D341Med (cell line): ENCODE measurements around the gene GLB1L.

Experiments used
- DNase-seq: peaks from one replicate; pipeline ENCODE4 v3.0.0; 2012; ENCODE audit warnings: low spot score

Gene GLB1L

DNA sequence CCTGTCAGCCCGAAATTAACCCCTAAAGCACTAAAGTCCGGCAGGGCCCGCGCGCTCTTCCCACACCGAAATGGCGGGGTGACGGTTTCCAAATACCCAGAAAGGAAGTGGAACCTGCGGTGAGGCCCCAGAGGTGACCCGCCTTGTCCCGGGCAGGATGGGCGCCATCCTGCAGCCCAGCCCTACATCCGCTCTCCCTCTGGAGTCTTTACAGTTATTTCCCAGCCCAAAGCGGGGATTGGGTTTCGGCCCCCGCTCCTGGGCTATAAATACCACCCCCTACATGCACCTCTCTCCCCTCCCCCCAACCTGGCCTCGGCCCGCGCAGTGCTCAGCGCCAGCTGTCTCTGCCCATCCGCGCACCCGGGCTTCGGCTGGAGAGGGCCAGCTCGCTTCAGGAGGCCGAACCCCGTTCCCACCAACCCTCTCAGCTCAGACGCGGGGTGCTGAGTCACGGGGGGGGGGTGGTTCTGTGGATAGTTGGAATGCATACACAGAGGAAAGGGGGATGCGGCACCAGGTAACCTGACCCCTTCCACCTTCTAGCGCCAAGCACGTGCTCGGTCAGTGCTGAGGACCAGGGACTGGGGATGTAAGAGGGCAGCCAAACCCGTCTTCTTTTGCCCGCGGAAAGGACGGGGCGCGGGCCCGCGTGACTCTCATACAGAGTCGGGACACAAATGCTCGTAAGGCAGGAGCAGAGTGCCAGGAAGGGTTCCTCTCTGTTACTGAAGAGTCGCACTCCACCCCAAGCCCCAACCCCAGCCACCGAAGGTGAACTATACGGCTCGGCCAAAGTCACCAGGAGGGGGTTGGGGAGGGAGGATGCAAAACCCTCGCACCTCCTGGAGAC is 7.9 kb upstream of the GLB1L start, which contains the start of gene TUBA4B:
TUBA4B (plus strand) TSS at position 344 of the 853 bp plus-strand sequence; CDS start at position 509, 165 bp downstream.
- DNase-seq, result peak; percentile 41

DNA sequence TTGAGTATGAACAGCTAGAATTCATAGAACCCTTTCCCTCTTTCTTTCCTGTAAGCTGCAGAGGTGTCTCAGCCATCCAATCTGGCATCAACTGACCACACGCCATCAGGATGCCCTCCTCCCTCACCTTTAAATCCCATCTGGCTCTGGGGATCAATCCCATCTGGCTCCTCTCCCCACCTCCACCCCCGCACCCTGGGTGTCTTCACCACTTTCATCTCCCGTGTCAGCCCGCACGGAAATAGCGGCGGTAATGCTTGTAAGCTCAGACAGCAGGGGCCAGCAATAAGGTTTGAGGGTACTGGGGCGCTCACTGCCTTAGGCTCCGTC is 7.3 kb upstream of the GLB1L start:
- DNase-seq, result no peak

DNA sequence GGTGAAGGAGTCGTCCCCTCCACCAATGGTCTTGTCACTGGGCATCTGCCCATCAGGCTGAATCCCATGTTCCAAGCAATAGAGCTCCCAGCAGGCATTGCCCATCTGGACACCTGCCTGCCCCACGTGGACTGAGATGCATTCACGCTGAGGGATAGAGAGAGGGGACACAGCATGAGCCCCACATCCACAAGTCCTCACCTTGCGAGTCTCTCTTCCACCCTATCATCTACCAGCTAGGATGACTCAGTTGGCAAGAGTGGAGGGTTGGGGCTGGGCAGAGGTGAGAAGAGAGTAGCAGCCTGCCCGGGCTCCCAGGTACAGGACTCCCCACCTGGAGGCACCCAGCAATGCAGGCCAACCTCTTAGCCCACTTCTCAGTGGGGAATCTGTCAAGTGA is 6.8 kb upstream of the GLB1L start:
- no peak for DNase-seq

DNA sequence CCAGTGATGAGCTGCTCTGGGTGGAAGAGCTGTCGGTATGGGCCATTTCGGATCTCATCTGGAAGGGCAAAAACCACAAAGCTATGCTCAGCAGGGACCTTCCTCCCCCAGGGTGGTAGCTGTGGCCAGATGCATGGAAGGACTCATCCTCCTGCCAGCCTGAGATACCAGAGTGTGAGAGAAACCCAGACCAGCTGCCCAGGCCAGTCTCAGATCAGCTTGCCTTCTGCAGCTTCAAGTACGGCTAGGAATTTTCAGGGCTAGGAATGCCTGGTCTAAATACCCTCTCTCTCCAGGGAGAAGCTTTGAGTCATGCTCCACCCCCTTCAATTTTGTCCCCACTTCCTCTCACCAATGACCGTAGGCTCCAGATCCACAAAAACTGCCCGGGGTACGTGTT is 6.4 kb upstream of the GLB1L start:
- DNase-seq, result no peak

DNA sequence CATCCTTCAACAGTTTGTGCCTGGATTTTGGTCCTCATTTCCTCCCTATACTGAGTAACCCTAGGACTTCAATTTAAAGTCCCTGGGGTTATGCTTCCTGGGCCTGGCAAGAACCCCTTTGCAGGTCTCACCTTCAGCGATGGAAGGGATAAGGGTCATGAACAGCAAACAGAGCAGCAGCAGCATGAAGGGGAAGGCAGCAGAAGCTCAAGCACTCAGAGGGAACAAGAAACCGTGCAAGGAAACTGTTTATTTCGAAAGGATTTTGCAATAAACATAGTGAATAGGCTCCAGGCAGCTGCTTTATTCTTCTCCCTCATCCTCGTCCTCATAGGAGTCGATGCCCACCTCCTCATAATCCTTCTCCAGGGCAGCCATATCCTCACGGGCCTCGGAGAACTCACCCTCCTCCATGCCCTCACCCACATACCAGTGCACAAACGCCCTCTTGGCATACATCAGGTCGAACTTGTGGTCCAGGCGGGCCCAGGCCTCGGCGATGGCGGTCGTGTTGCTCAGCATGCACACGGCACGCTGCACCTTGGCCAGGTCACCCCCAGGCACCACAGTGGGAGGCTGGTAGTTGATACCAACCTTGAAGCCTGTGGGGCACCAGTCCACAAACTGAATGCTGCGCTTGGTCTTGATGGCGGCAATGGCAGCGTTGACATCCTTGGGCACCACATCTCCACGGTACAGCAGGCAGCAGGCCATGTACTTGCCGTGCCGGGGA is 5.0 kb upstream of the GLB1L start:
- DNase-seq, result no peak

DNA sequence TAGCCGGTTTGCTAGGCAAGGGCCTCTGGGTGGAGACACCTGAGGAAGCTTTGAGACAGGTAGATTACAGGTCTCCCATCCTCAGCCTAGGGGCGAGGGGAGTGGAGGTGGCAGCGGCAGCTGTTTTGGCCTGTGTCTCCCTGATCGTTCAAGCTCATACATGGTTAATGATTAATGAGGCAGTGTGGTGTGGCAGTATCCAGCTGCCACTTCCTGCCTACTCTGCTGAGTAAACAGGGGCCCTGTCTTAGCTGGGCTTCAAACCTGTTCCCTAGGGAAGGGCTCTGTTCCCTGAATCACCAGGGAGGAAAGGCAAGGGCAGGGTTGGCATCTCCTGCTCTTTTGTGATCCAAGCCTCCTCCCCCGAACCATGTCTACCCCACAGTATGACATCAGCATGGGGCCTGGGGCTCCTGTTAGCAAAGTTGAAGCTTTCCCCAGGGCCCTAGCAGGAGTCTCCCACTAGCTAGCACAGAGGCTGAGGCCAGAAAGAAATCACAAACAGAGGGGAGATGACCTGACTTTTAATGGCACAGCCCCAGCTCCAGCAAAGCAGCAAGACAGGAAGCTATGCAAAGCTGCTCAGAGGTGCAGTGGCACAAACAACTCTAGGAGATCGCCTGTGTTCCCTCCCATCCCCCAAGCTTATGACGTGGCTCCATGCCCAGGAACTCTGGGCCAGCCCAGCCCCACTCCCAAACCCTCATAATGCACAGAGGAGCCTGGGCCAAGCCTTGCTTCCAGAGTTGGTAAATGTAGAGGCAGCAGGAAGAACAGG is 4.1 kb upstream of the GLB1L start:
- DNase-seq, result peak; percentile 54

DNA sequence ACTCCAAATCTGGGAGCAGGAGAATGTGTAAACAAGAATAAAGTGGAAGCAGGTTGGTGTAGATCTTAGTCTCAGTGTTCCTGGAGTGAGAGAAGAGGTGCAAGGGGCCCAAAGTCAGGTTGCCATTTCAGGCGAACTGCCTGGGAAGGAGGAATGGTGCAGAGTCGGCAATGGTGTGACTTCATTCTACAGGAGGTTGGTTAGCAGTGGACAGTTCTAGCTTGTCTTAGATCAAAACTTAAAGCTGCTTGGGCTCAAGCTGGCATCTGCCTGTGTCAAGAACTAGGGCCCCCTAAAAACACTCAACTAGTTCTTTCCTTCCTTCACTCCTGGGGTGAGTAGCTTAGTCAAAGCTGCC is 3.6 kb upstream of the GLB1L start:
- DNase-seq, result no peak

DNA sequence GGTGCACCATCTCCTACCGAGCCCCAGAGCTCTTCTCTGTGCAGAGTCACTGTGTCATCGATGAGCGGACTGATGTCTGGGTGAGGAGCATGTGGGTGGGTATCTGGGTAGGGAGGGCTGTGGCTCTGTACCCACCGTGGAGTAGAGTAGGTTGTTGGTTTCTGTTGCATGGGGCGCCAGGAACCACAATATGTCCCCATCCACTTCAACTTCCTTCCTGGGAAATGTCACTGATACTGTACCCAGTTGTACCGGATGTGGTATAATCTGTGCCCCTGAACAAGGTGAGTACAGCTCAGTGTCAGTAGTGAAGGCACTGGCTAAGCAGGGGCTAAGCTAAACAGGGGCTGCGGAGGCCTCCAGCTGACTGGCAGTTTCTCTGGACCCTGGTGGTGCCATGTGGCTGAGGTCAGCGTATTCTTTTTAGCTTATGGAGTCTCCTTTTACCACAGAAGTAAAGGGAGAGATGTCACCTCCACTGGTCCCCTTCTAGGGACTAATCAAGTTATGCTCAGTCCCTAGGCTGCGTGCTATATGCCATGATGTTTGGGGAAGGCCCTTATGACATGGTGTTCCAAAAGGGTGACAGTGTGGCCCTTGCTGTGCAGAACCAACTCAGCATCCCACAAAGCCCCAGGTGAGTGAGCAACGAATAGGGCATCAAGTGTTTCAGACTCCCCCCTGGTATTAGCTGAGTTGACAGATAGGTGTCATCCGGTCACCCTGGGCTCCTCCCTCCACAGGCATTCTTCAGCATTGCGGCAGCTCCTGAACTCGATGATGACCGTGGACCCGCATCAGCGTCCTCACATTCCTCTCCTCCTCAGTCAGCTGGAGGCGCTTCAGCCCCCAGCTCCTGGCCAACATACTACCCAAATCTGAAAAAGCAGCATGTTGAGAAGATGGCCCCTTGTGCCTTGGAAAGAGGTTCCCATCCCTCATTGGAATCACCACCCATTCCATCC is 2.7 kb upstream of the GLB1L start:
- DNase-seq, result no peak

DNA sequence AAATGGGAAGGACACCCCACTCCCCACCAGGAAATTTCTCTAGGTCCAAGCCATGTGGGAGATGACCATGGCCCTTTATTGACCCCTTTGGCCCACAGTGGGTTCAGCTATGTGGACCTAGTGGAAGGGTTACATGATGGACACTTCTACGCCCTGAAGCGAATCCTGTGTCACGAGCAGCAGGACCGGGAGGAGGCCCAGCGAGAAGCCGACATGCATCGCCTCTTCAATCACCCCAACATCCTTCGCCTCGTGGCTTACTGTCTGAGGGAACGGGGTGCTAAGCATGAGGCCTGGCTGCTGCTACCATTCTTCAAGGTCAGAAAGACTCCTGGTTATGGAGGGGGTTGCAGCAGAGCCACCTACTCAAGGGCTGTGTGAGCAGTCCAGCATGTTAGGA is 1.3 kb upstream of the GLB1L start:
- no peak for DNase-seq

DNA sequence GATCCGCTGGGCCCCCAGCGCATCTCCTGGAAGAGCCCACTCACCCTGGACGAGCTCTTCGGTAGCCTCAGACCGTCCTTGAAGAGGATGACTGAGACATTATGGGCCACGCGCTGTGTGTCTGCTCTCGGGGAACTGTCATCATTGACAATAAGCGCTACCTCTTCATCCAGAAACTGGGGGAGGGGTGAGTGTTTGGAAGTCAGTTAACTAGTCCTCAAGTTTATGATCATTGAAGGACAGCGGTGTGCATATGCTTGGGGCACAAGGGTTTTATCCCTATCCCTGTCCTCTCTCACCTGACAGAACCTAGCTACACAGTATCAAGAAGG is 621 bp upstream of the GLB1L start:
- DNase-seq, result no peak

DNA sequence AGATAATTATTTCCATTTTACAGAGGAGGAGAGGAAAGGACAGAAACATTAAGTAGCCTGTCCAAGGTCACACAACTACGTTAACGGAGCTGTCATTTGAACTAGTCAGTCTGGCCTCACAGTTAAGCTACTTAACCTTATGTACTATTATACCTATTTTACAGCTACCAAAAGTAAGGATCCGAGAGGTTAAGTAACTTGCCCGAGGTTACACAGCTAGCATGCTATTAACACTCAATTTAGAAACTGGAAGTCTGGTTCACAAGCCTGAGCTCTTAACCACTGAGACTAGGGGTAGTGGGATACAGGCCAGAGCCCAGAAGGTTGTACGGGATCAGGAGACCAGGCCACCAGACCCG is 476 bp downstream of the GLB1L start:
- no peak for DNase-seq

DNA sequence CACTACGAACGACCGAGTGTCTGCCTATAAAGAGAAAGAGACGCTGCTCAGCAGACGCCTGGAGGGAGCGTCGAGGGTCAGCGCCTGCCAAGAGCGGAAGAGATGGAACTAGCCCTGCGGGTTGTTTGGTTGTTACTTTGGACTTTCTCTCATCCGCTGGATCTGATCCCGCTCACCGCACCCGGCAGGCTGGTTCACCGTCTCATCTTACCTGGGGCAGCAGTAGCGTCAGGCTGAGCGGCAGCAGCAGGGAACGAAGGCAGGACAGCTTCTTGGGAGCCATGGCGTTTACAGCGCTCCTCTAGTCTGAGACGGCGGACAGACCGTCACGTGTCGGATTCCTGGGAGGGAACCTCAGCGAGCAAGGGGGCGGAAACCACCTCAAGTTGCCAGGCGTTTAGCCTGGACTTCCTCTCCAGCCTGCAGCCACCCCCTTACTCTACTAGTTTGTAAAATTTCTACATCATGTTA is 1.9 kb downstream of the GLB1L start:
- DNase-seq, result no peak

DNA sequence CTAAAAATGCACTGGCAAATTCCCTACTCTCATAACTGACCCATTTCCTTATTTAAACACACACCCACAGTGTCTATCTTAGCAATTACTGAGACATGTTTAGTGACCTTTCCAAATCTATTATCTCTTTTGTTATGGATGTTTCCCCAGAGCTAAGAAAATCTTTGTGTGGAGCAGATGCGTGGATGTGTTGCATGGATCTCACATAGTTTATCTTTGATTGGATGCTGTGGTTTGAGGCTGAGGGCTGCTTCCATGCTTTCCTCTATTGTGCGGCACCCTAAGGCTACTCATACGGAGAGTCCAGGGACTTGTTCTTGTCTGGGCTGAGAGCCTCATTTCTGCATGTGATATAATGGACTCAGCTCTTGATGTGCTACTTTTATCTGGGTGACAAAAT is 10.9 kb downstream of the GLB1L start:
- DNase-seq, result no peak

DNA sequence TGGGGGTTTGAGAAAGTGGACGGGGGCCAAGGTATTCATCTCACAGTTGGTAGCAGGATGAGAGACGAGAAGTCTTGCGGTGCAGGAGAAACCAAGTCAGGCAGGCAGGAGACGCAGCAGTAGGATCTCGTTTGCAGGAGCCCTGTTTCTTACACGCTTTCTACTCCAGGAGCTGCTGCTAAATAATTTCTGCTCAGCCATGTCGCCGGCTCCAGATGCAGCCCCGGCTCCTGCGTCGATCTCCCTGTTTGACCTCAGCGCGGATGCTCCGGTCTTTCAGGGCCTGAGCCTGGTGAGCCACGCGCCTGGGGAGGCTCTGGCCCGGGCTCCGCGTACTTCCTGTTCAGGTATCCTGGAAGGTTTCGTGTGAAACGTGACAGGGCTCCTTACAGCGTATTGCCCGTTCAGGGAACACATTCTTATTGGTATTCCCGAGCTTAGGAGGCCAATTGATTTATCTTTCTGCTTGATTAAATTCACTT is 15.1 kb downstream of the GLB1L start:
- peak; percentile 55 for DNase-seq

DNA sequence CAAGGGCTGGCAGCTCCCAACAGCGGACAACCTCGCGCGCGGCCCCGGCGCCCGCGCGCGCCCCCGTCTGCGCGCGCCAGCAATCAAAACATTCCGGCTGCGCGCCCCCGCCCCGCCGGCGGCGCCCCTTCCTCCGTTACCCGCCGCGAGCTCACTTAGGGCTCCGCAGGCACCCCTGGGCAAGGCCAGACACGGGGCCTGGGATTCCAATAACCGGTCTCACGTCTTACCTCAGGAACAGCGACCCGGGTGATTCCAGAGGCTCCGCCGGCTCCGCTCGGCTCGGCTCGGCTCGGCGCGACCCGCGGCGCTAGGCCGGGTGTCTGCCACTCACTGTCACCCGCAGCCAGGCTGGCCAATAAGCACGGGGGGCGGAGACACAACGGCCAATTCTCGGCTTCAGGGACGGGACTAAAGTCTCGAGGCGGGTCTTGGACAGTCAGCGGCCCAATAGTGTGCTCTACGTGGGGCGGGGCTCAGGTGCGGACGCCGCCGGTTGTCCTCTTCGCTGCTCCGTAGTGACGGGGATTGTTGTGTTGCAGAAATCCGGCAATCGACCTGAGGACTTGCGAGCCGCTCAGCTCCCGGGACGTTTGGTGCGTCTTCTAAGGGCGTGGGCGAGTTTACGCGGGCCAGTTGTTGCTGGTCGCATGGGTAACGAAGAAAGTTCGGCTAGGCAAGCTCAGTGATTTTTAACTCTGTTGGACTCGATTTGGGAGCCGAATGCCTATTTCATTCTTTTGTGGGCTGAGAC is 15.8 kb downstream of the GLB1L start, which contains the start of the genes ANKZF1 and ATG9A:
ANKZF1 (plus strand) TSS at position 502 of the 754 bp plus-strand sequence. CDS start 452 bp downstream, outside the sequence.
ATG9A (minus strand) TSS at position 332 of the 754 bp plus-strand sequence. CDS start 1,612 bp downstream, outside the sequence.
- peak; percentile 95 for DNase-seq

DNA sequence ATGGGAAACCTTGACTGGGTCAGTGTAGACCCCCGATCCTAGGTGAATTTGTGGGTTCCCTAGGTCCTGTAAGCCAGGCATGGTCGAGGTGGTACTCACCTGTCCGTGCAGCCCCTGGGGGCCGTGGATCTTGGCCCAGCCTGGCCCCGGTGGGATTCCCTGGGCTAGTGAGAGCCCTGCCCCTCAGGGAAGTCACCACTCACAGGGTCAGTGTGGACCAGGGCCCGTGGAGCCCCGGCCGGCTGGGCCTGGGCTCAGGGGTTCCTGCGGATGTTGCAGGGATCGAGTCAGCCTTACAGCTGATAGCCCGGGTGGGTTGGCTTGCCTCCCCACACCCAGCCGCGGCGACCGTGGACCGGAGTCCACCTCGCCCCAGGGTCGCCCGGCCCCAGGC is 16.3 kb downstream of the GLB1L start:
- no peak for DNase-seq

DNA sequence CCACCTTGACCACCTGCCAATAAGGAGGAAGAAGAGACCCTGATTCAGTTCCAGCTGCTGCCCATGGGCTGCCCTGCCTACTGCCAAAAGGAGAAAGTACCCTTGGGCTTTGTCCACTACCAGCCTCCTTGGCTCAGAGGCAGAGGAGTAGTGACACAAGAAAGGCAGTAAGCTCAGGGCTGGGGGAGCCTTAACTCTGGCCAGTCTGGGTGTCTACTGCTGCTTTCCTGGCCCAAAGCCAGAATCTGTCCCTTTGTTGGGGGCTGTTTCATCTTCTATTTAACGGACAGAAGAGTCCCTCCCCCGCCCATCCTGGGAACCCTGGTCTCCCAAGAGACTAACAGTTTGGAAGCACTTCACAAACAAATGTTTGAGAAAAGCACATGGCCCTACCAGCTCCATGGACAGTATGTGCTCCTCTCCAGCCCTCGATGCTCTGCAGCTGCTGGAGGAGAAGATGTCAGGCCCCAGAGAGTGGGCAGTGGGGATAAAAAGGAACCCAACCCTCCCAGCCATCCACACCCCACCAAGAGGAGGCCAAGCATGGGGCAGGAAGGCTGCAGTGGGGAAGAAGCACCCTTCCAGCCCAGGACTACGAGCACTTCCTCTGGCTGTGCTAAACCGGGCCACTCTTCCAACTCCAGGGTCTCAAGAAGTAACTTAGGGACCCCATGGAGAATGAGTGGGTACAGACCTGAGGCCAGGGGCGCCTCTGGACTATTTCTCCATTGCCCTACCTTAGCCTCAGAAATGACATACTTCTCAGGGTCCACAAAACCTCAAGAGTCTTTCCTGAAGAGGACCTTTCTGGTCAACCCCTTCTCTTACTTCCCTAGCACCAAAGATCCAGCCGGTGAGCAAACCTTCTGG is 17.0 kb downstream of the GLB1L start:
- DNase-seq, result no peak

DNA sequence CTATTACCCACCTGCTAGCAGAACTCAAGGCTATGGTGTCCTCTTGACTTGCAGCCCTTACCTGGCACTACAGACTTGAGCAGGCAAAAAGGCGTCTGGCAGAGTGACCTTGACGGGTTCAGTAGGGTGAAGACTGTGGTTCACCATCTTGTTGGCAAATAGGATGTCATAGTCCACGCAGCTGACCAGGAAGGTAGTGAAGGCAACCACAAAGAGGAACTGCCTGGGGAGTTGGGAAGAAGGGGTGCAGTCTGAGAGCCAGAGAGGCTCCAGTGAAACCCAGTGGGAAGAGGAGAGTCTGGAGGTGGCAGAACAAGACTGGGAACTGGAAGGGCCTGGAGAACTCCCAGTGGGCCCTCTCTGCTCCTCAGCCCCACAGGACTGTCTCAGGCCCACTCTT is 19.9 kb downstream of the GLB1L start:
- DNase-seq, result no peak

DNA sequence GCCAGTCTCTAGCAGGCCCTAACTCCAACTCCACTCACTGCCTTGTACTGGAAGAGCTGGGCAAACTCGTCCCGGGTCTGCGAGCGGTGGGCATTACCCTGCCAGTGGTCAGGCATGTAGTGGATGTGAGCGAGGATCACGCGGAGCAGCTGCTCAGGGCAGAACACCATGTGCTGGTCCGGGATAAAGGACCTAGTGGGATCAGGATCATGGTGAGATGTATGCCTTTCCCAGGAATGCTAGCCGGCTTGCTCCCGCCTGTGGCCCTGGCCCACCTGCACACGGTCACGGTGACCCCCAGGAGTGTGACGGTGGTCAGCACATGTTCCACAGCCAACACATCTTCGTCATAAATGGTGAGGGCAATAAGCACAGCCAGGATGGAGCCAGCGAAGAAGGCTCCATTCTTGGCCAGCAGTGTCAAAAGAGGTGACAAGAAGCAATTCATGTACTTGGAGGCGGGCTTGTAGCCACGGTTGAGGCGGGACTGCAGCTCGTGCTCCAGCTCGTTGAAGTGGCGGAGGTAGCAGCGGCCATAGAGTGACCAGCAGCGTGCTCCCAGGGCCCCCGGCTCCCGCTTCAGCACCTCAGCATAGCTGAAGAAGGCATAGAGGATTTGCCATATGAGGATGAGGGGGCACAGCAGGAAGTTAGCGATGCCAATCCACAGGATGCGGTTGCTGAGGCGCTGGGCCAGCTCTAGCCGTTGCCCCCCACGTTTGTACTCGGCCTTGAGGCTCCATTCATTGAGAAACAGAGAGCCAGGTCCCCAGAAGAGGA is 21.2 kb downstream of the GLB1L start:
- no peak for DNase-seq
